Caki2 (cell line): ENCODE measurements around the gene KLHL42. TPM values are rescaled to one million over a fixed set of nuclear protein-coding genes. Genes with fewer than 3 reads are reported as not detected.
"Not testable (repeated sequence)": the region's sequence is repeated elsewhere in the genome, so short reads cannot be mapped to it uniquely, and the experiment has no call there.

Source experiments
- DNase-seq: peaks from one replicate; pipeline ENCODE4 v3.0.0-alpha.2; 2015; ENCODE audit warnings: low read depth
- in situ Hi-C: cut with HindIII; loops from 2 replicates; pipeline ENCODE4 v1.10.0; 2016; ENCODE audit warnings: low sequenced_read_pairs, low pct_unique_long_range_greater_than_20kb, mixed read lengths
- total RNA-seq: library from RNA; depleted of rRNA; stranded (reverse); fragments of >200 nt; shearing (Covaris generic); gene quantifications from 2 replicates; pipeline ENCODE4 v1.2.3, GENCODE V29; 2014; ENCODE audit warnings: low replicate concordance; rRNA removed

KLHL42 gene
- total RNA-seq, 1 experiment from 2014 or later: 12.8 TPM

DNA sequence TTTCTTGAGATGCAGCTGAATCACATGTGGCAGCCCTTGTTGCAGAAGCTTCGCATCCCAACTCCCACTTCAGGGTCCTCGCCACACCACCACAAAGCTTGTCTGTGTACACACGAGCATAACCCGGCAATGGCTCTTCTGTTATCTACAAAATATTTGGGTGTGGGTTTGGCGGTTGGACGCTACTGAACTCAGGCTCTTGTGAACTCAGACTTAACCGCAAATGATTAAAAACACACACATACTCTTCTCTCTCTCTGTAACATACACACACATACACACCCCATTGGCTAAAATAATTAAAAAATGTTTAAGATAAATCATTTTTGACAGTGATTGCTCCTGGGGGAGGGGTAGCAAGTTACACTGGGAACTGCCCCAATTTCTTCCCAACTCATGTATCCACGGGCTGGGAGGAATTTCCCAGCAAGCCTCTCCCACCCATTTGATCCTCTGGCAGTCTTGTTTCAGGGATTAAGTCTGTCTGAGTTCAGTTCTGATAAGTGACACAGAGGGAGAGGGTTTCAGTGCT is 63.7 kb downstream of the KLHL42 start:
- no peak for DNase-seq
- in situ Hi-C loops: no loop called here

- in situ Hi-C loops: no loop called here
- no peak for DNase-seq
Observed at GRCh38 chr12:27844366-27845090, 64.5 kb downstream of the KLHL42 start.

DNA sequence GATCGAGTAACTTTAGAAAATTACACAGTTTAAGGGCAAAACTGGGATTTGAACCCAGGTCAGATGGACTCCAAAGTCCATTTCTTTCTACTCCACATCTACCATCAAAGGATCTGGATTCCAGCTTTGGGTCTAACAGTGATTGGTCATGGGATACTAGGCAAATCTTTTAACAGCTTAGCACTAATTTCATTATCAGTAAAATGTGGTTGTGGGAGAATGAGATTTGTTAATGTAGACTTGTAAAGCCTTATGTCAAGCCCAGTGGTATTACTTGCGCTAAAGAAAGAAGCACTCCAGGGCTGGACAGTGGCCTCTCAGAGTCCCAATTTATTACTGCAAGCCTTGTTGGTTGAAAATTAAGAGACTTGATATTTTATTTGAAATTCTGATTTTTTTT is 65.2 kb downstream of the KLHL42 start:
- in situ Hi-C loops: no loop called here
- DNase-seq: no peak

DNA sequence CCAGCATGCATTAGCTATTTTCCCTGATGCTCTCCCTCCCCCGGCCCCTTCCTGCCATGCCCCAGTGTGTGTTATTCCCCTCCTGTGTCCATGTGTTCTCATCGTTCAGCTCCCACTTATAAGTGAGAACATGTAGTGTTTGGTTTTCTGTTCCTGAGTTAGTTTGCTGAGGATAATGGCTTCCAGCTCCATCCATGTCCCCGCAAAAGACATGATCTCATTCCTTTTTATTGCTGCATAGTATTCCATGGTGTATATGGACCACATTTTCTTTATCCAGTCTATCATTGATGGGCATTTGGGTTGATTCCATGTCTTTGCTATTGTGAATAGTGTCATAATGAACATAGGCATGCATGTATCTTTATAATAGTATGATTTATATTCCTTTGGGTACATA is 65.7 kb downstream of the KLHL42 start:
- DNase-seq, in situ Hi-C loops: not testable (repeated sequence)

- DNase-seq, in situ Hi-C loops: not testable (repeated sequence)
Observed at GRCh38 chr12:27847293-27847692, 67.3 kb downstream of the KLHL42 start.

DNA sequence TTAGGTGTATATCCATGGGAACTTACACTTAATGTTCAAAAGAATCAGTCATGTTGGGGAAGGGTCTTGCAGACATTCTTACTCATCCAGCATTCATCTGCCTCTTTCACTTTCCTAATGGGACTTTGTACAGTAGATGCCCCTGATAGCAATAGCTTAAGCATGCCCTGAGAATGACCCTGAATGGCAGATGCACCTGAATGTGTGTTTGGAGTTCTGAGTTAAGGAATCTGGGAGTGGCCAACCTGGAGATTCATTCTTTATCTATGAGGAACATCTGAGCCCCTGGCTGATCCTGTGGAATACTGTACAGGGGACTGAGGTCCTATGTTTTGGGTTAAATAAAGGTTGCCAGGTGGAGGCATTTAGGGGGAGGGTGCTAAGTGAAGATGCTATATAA is 71.3 kb downstream of the KLHL42 start:
- no peak for DNase-seq
- in situ Hi-C loops: no loop called here

GRCh38 chr12:27852117-27852516 is 72.1 kb downstream of the KLHL42 start:
- in situ Hi-C loops: no loop called here
- no peak for DNase-seq

Other genes starting within 250 kb of the KLHL42 start
- not detected in 2 replicates for gene REP15, start 83.8 kb upstream of the KLHL42 start, total RNA-seq
- gene MRPS35, start 69.4 kb upstream of the KLHL42 start, total RNA-seq: 59.5 and 64.1 TPM in 2 replicates
- not detected in 2 replicates for gene MANSC4, start within 50 bp of the KLHL42 start, total RNA-seq
- gene PTHLH, start 192.5 kb downstream of the KLHL42 start, total RNA-seq: 3.9 and 8.3 TPM in 2 replicates